ENCODE data around the gene STK32C.

GRCh38 chr10:132226586-132227405 is 81.0 kb downstream of the STK32C start:
- TF ChIP-seq CTCF (IDR thresholded peaks at IDR 0.05) (no peak), POLR2A (IDR thresholded peaks at IDR 0.05) (no peak), EP300 (IDR thresholded peaks at IDR 0.05) (no peak)

Measured in tibial nerve (tissue), 4 donors.